Lower leg skin (tissue), 3 donors: Measurements from ENCODE around the gene CBR4.

Experiments
- POLR2A ChIP-seq, 2 donors: fragments of 450-650 bp; IDR thresholded peaks; one replicate each; pipeline ENCODE4 v1.6.1; 2016 to 2017; ENCODE audit warnings: antibody characterized with exemption in 2 of 2, mild to moderate bottlenecking in 1 of 2, moderate library complexity in 1 of 2
- TF ChIP-seq, protein P1 (sequence below), 3 donors: fragments of 450-650 bp; IDR thresholded peaks; one replicate each; pipeline ENCODE4 v1.5.1; 2016; ENCODE audit warnings: antibody characterized with exemption in 3 of 3, mild to moderate bottlenecking in 3 of 3, moderate library complexity in 2 of 3

DNA sequence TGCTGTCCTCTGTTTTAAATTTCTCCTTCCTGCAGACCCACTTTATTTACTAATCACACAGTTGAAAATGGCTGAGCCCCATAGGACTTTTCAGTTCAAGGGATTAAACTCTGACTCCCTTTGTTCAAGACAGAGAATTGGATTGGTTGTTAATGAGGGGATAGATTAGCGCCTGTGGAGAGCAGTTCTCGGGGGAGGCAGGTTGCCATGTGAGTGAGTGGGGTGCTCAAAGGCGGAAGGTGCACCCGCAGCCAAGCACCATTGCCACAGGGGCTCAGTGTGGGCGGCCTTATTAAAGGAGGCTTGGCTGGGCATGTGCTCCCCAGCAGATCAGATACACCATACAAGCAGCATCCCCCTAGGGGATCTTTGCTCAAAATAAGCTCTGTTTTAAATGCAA, 7.9 kb upstream of the CBR4 start:
- TF ChIP-seq, protein P1, sequence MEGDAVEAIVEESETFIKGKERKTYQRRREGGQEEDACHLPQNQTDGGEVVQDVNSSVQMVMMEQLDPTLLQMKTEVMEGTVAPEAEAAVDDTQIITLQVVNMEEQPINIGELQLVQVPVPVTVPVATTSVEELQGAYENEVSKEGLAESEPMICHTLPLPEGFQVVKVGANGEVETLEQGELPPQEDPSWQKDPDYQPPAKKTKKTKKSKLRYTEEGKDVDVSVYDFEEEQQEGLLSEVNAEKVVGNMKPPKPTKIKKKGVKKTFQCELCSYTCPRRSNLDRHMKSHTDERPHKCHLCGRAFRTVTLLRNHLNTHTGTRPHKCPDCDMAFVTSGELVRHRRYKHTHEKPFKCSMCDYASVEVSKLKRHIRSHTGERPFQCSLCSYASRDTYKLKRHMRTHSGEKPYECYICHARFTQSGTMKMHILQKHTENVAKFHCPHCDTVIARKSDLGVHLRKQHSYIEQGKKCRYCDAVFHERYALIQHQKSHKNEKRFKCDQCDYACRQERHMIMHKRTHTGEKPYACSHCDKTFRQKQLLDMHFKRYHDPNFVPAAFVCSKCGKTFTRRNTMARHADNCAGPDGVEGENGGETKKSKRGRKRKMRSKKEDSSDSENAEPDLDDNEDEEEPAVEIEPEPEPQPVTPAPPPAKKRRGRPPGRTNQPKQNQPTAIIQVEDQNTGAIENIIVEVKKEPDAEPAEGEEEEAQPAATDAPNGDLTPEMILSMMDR (IDR thresholded peaks at IDR 0.05): no peak
- no peak for TF ChIP-seq POLR2A (IDR thresholded peaks at IDR 0.05)
